RPMI7951 (cell line): ENCODE results near the gene ZDHHC24. TPM values are rescaled to one million over a fixed set of nuclear protein-coding genes. Genes with fewer than 3 reads are reported as not detected.
A peak's percentile ranks its signal among the peaks of the same experiment; 100 is the strongest.

Source experiments
- DNase-seq: peaks from one replicate; pipeline ENCODE4 v3.0.0-alpha.2; 2012; ENCODE audit warnings: low read depth
- total RNA-seq: library from RNA; depleted of rRNA; stranded (reverse); fragments of >200 nt; shearing (Covaris generic); gene quantifications from 2 replicates; pipeline ENCODE4 v1.2.3, GENCODE V29; 2014

The ZDHHC24 gene
- total RNA-seq, 1 experiment from 2014 or later: 7.2 TPM

GRCh38 chr11:66566221-66566620 is 20.4 kb upstream of the ZDHHC24 start:
- DNase-seq: no peak

GRCh38 chr11:66564984-66565383 is 19.1 kb upstream of the ZDHHC24 start:
- DNase-seq: no peak

DNA sequence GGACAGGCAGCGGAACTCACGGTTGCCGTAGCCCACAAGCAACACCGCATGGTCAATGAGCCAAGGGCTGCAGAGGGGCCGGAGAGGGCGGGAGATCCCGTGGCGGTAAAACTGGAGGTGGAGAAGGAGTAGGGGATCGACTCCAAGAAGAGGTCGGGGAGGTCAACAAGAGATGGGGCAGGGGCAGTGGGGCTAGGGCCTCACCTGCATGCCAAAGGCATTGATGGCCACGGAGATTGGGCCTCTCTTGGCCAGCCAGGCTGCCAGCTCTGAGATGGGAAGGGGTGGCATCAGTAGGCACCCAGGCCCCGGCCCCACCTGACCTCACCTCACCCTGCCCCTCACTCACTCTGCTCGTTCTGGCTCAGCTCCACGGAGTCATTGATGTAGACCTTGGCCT is 18.7 kb upstream of the ZDHHC24 start:
- no peak for DNase-seq

DNA sequence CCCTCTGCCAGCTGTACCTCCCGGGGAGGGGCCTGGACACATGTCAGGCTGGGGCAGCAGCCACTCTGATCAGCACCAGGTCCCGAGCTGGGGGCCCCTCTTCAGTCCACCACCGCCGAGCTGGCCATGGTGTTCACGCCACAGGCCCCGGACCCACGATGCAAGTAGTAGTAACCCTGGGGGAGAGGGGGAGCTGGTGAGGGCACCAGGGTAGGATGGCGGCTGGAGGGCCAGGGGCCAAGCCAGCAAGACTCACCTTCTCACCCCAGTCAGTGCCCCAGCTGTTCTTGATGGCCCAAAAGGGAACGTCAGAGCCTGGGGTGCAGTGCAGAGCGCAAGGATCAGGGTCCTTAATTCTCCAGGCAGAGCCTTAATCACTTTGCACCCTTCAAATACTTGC is 18.0 kb upstream of the ZDHHC24 start:
- no peak for DNase-seq

DNA sequence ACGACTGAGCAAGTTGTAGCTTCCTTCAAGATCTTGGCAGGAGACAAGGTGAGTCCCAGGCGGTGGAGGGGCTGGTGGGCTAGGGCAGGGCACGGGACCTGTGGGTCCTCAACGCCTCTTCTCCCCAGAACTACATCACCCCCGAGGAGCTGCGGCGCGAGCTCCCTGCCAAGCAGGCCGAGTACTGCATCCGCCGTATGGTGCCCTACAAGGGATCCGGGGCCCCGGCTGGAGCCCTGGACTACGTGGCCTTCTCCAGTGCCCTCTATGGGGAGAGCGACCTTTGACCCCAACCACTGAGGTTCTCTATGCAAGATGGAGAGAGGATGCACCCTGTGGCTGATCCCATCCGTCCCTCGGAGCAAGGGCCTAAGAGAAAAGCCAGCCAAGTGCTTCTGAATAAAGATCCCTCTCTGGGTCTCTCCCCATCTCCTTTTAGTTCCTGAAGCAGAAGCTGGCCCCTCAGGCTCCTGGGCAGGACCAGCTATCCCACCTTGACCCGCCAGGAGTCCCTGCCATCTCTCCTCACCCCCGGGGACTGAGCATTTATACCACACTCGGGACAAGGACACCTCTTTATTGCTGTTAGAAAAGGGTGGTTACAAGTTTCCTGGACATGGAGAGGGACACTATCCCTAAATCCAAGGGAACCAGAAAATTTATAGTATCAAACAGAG is 17.2 kb upstream of the ZDHHC24 start:
- DNase-seq: no peak

DNA sequence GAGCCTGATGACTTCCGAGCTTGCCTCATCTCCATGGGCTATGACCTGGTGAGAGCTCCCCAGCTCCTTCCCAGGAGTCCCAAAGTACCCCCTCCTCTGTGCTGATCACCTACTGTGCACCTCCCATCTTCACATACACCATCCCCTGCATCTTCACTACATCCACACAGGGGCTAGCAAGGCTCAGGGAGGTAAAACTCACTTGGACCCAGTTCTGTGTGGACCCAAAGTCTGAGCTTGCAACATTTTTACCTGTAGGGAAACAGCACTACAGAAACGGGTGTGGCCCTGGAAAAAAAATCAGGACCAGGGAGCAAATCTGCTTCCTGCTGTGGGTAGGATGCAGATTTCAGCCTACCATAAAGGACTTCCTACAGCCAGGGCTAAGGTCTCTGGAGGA is 16.4 kb upstream of the ZDHHC24 start:
- DNase-seq: no peak

DNA sequence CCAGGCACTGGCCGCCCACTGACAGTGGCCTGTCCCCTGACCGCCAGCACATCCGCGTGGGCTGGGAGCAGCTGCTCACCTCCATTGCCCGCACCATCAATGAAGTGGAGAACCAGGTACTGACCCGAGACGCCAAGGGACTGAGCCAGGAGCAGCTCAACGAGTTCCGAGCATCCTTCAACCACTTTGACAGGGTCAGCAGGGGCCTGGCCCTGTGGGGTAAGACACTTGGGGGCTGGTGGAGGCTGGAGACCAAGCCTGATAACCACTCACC is 16.1 kb upstream of the ZDHHC24 start:
- DNase-seq: no peak

- no peak for DNase-seq
Observed at GRCh38 chr11:66561178-66561974, 15.5 kb upstream of the ZDHHC24 start.

DNA sequence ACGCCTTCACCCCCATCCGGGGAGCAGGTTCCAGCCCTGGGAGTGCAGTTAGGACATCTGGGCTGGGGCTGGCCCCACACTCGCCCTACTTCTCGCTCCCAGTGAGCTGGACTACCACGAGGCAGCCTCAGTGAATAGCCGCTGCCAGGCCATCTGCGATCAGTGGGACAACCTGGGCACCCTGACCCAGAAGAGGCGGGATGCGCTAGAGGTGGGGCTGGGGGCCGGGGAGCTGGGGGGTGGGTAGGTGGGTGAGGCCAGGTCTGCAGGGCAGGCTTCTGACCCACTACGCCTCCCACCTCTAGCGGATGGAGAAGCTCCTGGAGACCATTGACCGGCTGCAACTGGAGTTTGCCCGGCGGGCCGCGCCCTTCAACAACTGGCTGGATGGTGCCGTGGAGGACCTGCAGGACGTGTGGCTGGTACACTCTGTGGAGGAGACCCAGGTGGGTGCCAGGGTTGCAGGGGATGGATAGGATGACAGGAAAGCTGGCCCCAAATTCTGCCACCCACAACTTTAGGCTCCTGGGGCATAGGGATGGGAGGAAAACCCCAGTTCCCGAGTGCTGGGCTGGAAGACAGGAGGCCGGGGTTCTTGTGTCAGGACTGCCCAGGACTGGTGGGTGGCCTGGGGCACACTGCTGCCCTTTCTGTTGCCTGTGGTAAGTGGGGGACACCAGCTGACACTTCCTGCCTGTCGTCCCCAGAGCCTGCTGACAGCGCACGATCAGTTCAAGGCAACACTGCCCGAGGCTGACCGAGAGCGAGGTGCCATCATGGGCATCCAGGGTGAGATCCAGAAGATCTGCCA is 14.2 kb upstream of the ZDHHC24 start:
- no peak for DNase-seq

- peak; percentile 19 for DNase-seq
Observed at GRCh38 chr11:66559142-66559865, 13.5 kb upstream of the ZDHHC24 start.

DNA sequence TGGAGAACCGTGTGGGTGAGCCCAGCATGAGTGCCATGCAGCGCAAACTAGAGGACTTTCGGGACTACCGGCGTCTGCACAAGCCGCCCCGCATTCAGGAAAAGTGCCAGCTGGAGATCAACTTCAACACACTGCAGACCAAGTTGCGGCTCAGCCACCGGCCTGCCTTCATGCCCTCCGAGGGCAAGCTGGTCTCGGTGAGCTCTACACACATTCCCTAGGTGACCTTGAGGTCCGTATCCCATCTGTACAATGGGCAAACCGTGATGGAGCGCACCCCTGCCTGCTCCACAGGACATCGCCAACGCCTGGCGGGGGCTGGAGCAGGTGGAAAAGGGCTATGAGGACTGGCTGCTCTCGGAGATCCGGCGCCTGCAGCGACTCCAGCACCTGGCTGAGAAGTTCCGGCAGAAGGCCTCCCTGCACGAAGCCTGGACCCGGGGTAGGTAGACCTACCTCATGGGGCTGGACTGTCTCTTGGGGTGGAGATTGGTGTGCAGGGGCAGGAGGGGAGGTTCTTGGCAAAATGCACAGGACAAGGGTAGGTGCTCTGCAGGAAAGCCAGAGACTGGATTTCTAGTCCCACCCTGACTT is 12.0 kb upstream of the ZDHHC24 start:
- DNase-seq: no peak

DNA sequence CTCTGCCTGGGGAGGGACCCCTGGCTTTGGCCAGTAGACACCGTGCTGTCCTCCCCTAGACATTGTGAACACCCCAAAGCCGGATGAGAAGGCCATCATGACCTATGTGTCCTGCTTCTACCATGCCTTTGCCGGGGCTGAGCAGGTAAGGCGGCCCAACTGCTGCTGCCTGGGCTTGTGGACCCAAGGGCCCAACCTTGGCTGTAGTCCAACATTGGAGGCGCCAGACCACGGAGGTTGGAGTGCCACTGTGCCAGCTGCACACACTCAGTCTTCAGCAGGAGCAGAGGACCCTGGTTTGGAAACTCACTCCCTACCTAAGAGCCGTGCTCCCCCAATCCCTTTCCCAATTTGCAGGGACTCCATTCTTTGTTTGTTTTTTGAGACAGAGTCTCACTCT is 10.2 kb upstream of the ZDHHC24 start:
- no peak for DNase-seq

DNA sequence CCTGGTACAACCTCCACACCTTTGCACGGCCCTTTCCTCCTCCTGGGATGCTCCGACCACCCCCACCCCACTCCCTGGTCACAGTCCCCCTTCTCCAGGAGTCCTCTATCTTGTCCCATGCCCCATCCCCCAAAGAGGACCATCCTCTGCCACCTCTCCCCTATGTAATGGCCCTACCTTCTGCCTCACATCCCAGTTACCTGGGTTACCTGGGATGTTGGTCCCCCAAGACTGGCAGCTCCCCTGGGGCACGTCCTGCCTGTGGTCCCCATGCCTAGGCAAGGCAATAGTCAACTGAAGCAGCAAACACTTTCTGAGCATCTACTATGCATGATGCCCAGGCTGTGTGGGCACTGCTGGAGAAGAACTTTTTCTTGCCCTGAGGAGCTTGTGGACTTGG is 9.6 kb upstream of the ZDHHC24 start:
- DNase-seq: no peak

- no peak for DNase-seq
Observed at GRCh38 chr11:66554602-66555001, 8.8 kb upstream of the ZDHHC24 start.

- DNase-seq: no peak
Observed at GRCh38 chr11:66550887-66551286, 5.0 kb upstream of the ZDHHC24 start.

DNA sequence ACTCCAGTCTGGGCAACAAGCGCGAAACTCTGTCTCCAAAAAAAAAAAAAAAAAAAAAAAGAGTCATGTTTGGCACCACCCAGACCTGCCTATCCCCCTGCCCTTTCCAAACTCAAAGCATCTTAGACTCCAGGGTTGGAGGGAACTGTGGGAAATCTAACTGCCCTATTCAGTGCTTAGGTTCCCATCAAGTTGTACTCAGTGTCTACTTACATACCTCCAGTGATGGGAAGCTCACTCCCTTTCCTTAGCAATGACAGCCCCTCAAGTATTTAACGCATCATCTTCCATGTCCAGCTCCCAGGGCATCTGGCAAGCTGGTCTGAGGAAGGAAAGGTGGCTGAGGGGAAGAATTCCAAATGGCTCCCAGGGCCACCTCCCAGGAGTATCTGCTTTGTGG is 3.8 kb upstream of the ZDHHC24 start:
- DNase-seq: no peak

- no peak for DNase-seq
Observed at GRCh38 chr11:66548774-66549630, 3.2 kb upstream of the ZDHHC24 start.

GRCh38 chr11:66548041-66548440 is 2.2 kb upstream of the ZDHHC24 start:
- no peak for DNase-seq

GRCh38 chr11:66547662-66548009 is 1.8 kb upstream of the ZDHHC24 start:
- DNase-seq: no peak

DNA sequence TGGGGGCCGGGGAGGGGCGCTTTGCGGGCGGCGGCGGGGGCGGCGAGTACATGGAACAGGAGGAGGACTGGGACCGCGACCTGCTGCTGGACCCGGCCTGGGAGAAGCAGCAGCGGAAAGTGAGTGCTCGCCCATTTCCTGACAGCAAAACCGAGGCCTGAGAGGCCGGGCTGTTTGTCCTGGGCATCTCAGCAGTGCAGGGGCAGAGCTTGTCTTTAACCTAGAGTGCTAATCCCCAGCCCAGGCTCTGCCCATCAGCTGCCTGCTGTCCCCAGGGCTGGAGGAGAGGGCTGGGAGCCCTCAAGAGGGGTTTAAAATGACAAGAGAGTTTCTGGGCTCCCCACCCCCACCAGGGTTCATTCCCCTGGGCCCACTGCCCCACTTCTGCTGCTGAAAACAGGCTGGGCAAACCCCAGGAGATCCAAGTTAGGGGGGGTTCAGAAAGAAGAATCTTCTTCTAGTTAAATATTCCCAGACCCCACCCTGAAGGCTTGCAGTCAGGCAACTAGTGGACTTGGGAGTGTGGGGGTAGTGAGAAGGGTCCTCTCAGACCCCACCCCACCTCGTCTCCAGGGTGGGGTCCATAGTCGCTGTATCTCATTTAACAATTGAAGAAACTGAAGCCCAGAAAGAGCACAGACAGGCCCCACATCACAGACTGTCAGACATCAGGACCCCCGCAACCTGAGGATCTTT is 1.3 kb upstream of the ZDHHC24 start:
- DNase-seq: no peak
